Testis (tissue), 2 donors: ENCODE data around the gene NDUFA8.

Source experiments
- CTCF ChIP-seq, 3 experiments: fragments of 450-650 bp in 2 of 3; fragments of 200-600 bp in 1 of 3; sonication (generic) in 1 of 3; IDR thresholded peaks; one replicate each; pipeline ENCODE4 v1.5.1; 2016 to 2019; ENCODE audit warnings: antibody characterized with exemption in 3 of 3, mild to moderate bottlenecking in 2 of 3, moderate library complexity in 1 of 3
- POLR2A ChIP-seq: fragments of 450-650 bp; IDR thresholded peaks from one replicate; pipeline ENCODE4 v1.6.1; 2017; ENCODE audit warnings: antibody characterized with exemption, mild to moderate bottlenecking, moderate library complexity

- TF ChIP-seq CTCF (IDR thresholded peaks at IDR 0.05): no peak
- TF ChIP-seq POLR2A: no peak
These were observed 52.2 kb downstream of the NDUFA8 start for GRCh38 chr9:122107291-122107805.
